Endodermal cell (in vitro differentiated cells): ENCODE data around the gene PCAT7. TPM values are rescaled to one million over a fixed set of nuclear protein-coding genes. Genes with fewer than 3 reads are reported as not detected.

Experiments used
- DNase-seq: peaks from one replicate; pipeline ENCODE4 v3.0.0-alpha.2; 2017
- H3K27ac ChIP-seq: 2 replicates; pipeline ENCODE4 v1.5.1; 2013; ENCODE audit warnings: mild to moderate bottlenecking, low read depth, low read length, moderate library complexity
- H3K27me3 ChIP-seq: 2 replicates; pipeline ENCODE4 v1.6.1; 2013; ENCODE audit warnings: mild to moderate bottlenecking, low read length, moderate library complexity; ENCODE audit not compliant: insufficient read depth, control insufficient read depth, poor library complexity, severe bottlenecking
- H3K36me3 ChIP-seq: 2 replicates; pipeline ENCODE4 v1.7.0; 2013; ENCODE audit warnings: mild to moderate bottlenecking, low read length, moderate library complexity; ENCODE audit not compliant: control insufficient read depth, insufficient read depth
- H3K4me1 ChIP-seq: one replicate; pipeline ENCODE4 v1.7.0; 2013; ENCODE audit warnings: low read length; ENCODE audit not compliant: control insufficient read depth, insufficient read depth
- H3K4me3 ChIP-seq: 2 replicates; pipeline ENCODE4 v1.5.1; 2013; ENCODE audit warnings: mild to moderate bottlenecking, low read length, moderate library complexity
- H3K9ac ChIP-seq: 2 replicates; pipeline ENCODE4 v1.6.1; 2013; ENCODE audit warnings: mild to moderate bottlenecking, low read length, moderate library complexity; ENCODE audit not compliant: poor library complexity, severe bottlenecking; ENCODE audit errors: extremely low read depth
- H3K9me3 ChIP-seq: 2 replicates; pipeline ENCODE4 v1.6.1; 2013; ENCODE audit warnings: mild to moderate bottlenecking, low read length, moderate library complexity; ENCODE audit not compliant: control insufficient read depth
- H3K27ac Mint-ChIP-seq: 2 replicates; pipeline ENCODE4 v1.8.0; 2020; ENCODE audit warnings: mixed read lengths
- H3K27me3 Mint-ChIP-seq: 2 replicates; pipeline ENCODE4 v1.8.0; 2021; ENCODE audit warnings: mild to moderate bottlenecking, mixed read lengths; ENCODE audit not compliant: insufficient read depth
- H3K36me3 Mint-ChIP-seq: 2 replicates; pipeline ENCODE4 v1.8.0; 2020; ENCODE audit warnings: low read depth, mixed read lengths
- H3K4me1 Mint-ChIP-seq: 2 replicates; pipeline ENCODE4 v1.8.0; 2020; ENCODE audit warnings: mixed read lengths
- H3K4me3 Mint-ChIP-seq: 2 replicates; pipeline ENCODE4 v1.8.0; 2020; ENCODE audit warnings: mild to moderate bottlenecking, moderate library complexity, mixed read lengths
- H3K9me3 Mint-ChIP-seq: 2 replicates; pipeline ENCODE4 v1.8.0; 2020; ENCODE audit warnings: mild to moderate bottlenecking, mixed read lengths
- CTCF ChIP-seq: fragments of 200-600 bp; sonication (generic); conservative IDR thresholded peaks from 2 replicates; pipeline ENCODE4 v1.5.0; 2021; ENCODE audit warnings: antibody characterized with exemption, mild to moderate bottlenecking
- WGBS, 2 experiments: methylation state at CpG; one replicate each; pipeline versions ENCODE4 v1.1.5 to v1.1.7; 2013; ENCODE audit warnings: missing lambda C conversion rate in 2 of 2, mixed read lengths in 1 of 2; ENCODE audit not compliant: insufficient coverage in 1 of 2, insufficient read length in 1 of 2; 5-methylcytosine and 5-hydroxymethylcytosine counted together
- total RNA-seq, 2 donors: library from RNA; stranded (reverse); fragmentation: NEBNext Ultra II Directional in 1 of 2; extraction: Animal tissue kit (Norgen Biotek cat#: 25700) in 1 of 2; gene quantifications; 2 replicates in 1 of 2; 3 replicates in 1 of 2; pipeline ENCODE4 v1.2.1, GENCODE V29; 2021

The PCAT7 gene
- total RNA-seq, 2 donors from 2014 or later = 4.2 to 7.3 TPM

- no peaks in the 10 kb centered on the region for H3K36me3 Mint-ChIP-seq
- H3K9ac ChIP-seq = no peak overlapping the region
- peaks cover 2% of the 10 kb centered on the region for H3K27me3 Mint-ChIP-seq
- H3K4me1 ChIP-seq = no peaks in the 10 kb centered on the region
- no peaks in the 10 kb centered on the region for H3K36me3 ChIP-seq
- no peak overlapping the region for H3K27ac ChIP-seq
- no peak overlapping the region for H3K4me3 ChIP-seq
- peaks cover under 1% of the 10 kb centered on the region for H3K27me3 ChIP-seq
- H3K9me3 ChIP-seq = peaks cover 7% of the 10 kb centered on the region
- no peak for TF ChIP-seq CTCF
- H3K9me3 Mint-ChIP-seq = peaks cover 5% of the 10 kb centered on the region
- H3K4me1 Mint-ChIP-seq = no peaks in the 10 kb centered on the region
- DNase-seq = no peak
- 83 to 89% methylated on average over 1 to 2 of the region's 2 CpGs for WGBS, 2 experiments
- H3K4me3 Mint-ChIP-seq = no peak overlapping the region
- no peak overlapping the region for H3K27ac Mint-ChIP-seq
Measured at GRCh38 chr9:94577571-94577970, 22.7 kb downstream of the PCAT7 start.

DNA sequence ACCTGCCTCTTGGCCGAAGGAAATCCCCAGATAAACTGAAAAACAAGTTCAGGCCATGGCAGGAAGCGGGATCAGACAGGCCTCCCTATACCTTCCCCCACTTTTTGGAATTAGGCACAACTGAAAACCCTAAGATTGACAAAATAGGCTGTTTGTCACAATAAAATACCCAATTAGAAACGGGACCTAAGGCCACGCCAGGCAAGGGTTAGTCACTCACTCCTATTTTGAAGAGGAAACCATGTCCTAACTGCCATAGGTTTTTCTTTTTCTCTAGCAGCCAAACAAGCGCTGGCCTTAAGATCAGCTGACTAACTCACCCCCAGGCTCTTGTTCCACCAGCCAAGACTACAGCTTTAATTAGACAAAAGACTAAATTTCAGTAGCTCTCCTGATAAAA lies 26.8 kb downstream of the PCAT7 start:
- H3K9me3 Mint-ChIP-seq = peaks cover 5% of the 10 kb centered on the region
- no peaks in the 10 kb centered on the region for H3K36me3 Mint-ChIP-seq
- Histone ChIP-seq H3K4me1 (no peaks in the 10 kb centered on the region), H3K4me3 (no peak overlapping the region), H3K27me3 (no peaks in the 10 kb centered on the region), H3K9me3 (peaks cover 7% of the 10 kb centered on the region), H3K36me3 (no peaks in the 10 kb centered on the region), H3K27ac (no peak overlapping the region), H3K9ac (no peak overlapping the region)
- H3K27ac Mint-ChIP-seq = no peak overlapping the region
- no peak for TF ChIP-seq CTCF
- WGBS, 2 experiments = 93% methylated on average over 4 to 5 of the region's 5 CpGs
- peaks cover 2% of the 10 kb centered on the region for H3K27me3 Mint-ChIP-seq
- H3K4me1 Mint-ChIP-seq = no peaks in the 10 kb centered on the region
- H3K4me3 Mint-ChIP-seq = no peak overlapping the region
- no peak for DNase-seq

DNA sequence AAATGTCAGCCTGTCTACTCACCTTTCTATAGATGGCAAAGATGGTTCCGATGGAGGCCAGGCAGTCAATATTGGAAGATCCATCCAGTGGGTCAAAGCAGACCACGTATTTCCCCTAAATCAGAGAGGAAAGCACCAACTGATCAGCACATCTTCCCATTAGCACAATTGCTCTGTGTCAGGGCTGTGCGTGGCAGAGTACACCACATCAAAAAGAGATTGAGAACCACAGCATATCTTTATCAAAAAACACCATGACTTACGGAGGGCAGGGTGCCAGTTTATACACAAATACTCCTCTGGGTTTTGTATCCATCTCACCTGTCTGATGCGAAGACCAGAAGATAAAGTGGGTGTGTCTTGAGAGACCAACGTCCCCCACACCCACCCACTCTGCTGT lies 29.7 kb downstream of the PCAT7 start:
- 94% methylated on average over 4 to 6 of the region's 6 CpGs for WGBS, 2 experiments
- no peak overlapping the region for H3K4me3 ChIP-seq
- no peaks in the 10 kb centered on the region for H3K36me3 ChIP-seq
- Mint-ChIP-seq H3K4me1 (peaks cover 3% of the 10 kb centered on the region), H3K4me3 (no peak overlapping the region), H3K36me3 (no peaks in the 10 kb centered on the region), H3K27ac (no peak overlapping the region), H3K27me3 (peaks cover 10% of the 10 kb centered on the region), H3K9me3 (peaks cover 4% of the 10 kb centered on the region)
- H3K4me1 ChIP-seq = no peaks in the 10 kb centered on the region
- H3K27ac ChIP-seq = no peak overlapping the region
- DNase-seq = no peak
- H3K9me3 ChIP-seq = peaks cover 7% of the 10 kb centered on the region
- TF ChIP-seq CTCF = no peak
- no peaks in the 10 kb centered on the region for H3K27me3 ChIP-seq
- no peak overlapping the region for H3K9ac ChIP-seq
